Thyroid gland (tissue), 4 donors: Measurements from ENCODE around the gene DUSP28.
A peak's percentile ranks its signal among the peaks of the same experiment; 100 is the strongest.

Experiments used
- POLR2A ChIP-seq, 2 donors: fragments of 450-650 bp; IDR thresholded peaks; one replicate each; pipeline ENCODE4 v1.6.1; 2017; ENCODE audit warnings: antibody characterized with exemption in 2 of 2, mild to moderate bottlenecking in 2 of 2, moderate library complexity in 1 of 2
- TF ChIP-seq, protein P1 (sequence below), 6 experiments: fragments of 200-600 bp in 3 of 6; fragments of 450-650 bp in 3 of 6; sonication (generic) in 3 of 6; IDR thresholded peaks; one replicate each; pipeline ENCODE4 v1.5.1; 2016 to 2019; ENCODE audit warnings: antibody characterized with exemption in 6 of 6, mild to moderate bottlenecking in 2 of 6, inconsistent platforms in 1 of 6, moderate library complexity in 1 of 6

GRCh38 chr2:240557808-240558207, 2.3 kb upstream of the DUSP28 start, which contains the start of gene ANKMY1:
- TF ChIP-seq, protein P1, sequence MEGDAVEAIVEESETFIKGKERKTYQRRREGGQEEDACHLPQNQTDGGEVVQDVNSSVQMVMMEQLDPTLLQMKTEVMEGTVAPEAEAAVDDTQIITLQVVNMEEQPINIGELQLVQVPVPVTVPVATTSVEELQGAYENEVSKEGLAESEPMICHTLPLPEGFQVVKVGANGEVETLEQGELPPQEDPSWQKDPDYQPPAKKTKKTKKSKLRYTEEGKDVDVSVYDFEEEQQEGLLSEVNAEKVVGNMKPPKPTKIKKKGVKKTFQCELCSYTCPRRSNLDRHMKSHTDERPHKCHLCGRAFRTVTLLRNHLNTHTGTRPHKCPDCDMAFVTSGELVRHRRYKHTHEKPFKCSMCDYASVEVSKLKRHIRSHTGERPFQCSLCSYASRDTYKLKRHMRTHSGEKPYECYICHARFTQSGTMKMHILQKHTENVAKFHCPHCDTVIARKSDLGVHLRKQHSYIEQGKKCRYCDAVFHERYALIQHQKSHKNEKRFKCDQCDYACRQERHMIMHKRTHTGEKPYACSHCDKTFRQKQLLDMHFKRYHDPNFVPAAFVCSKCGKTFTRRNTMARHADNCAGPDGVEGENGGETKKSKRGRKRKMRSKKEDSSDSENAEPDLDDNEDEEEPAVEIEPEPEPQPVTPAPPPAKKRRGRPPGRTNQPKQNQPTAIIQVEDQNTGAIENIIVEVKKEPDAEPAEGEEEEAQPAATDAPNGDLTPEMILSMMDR (IDR thresholded peaks at IDR 0.05), result no peak
- TF ChIP-seq POLR2A (IDR thresholded peaks at IDR 0.05), result peak in 1 of 2 donors; percentile 14
